IMR-90 (cell line): ENCODE measurements around the gene ESYT3. TPM values are rescaled to one million over a fixed set of nuclear protein-coding genes. Genes with fewer than 3 reads are reported as not detected.

Source experiments
- ATAC-seq: fragments of 200-7000 bp; cut with Tn5 transposase; 2 replicates; pipeline ENCODE4 v1.9.1; 2020; ENCODE audit warnings: low read depth, mild to moderate bottlenecking, moderate library complexity
- BruUV-seq: library from RNA; stranded (reverse); fragments of 400-500 nt; replicated peaks from 2 replicates; lab custom pipeline; 2021; lab: Mats Ljungman, UMichigan
- CTCF ChIA-PET: fragments of 300-600 bp; formaldehyde crosslinking; extraction: SDS; loops from one replicate; lab custom pipeline; 2021; ENCODE audit warnings: antibody characterized with exemption; lab: Yijun Ruan, JAX
- POLR2A ChIA-PET: fragments of 300-600 bp; sonication (Branson Sonifier 250); formaldehyde crosslinking; loops from one replicate; lab custom pipeline; 2022; ENCODE audit warnings: antibody characterized with exemption; ENCODE audit not compliant: unreplicated experiment; lab: Charles Lee
- DNase-seq: peaks from one replicate; pipeline ENCODE4 v3.0.0; 2013
- H2AFZ ChIP-seq: replicated peaks from 2 replicates; pipeline ENCODE3; 2013; ENCODE audit warnings: low read length, mild to moderate bottlenecking; ENCODE audit not compliant: poor library complexity
- H2AK5ac ChIP-seq: 2 replicates; pipeline ENCODE4 v1.6.1; 2013; ENCODE audit warnings: low read depth, low read length, inconsistent platforms
- H2AK9ac ChIP-seq: replicated peaks from 2 replicates; pipeline ENCODE3; 2013; ENCODE audit warnings: mild to moderate bottlenecking, low read depth, low read length, moderate library complexity; ENCODE audit not compliant: poor library complexity
- H2BK120ac ChIP-seq: 2 replicates; pipeline ENCODE4 v1.6.1; 2013; ENCODE audit warnings: low read depth, low read length, inconsistent platforms
- H2BK15ac ChIP-seq: 3 replicates; pipeline ENCODE4 v1.6.1; 2013; ENCODE audit warnings: low read depth, low read length, inconsistent platforms
- H2BK20ac ChIP-seq: 2 replicates; pipeline ENCODE4 v1.6.1; 2013; ENCODE audit warnings: low read depth, mild to moderate bottlenecking, inconsistent platforms, low read length, moderate library complexity
- H2BK5ac ChIP-seq: 2 replicates; pipeline ENCODE4 v1.6.1; 2013; ENCODE audit warnings: mild to moderate bottlenecking, low read depth, low read length, inconsistent platforms; ENCODE audit not compliant: poor library complexity, severe bottlenecking
- H3K14ac ChIP-seq: replicated peaks from 2 replicates; pipeline ENCODE4 v1.6.1; 2013; ENCODE audit warnings: low read depth, low read length, inconsistent platforms
- H3K18ac ChIP-seq: 2 replicates; pipeline ENCODE4 v1.6.1; 2013; ENCODE audit warnings: low read depth, low read length, control low read depth
- H3K23ac ChIP-seq: 2 replicates; pipeline ENCODE4 v1.6.1; 2013; ENCODE audit warnings: low read depth, low read length, inconsistent platforms
- H3K27ac ChIP-seq: 2 replicates; pipeline ENCODE4 v1.5.1; 2013; ENCODE audit warnings: mild to moderate bottlenecking, control low read depth, low read length; ENCODE audit not compliant: insufficient read depth
- H3K27me3 ChIP-seq: 2 replicates; pipeline ENCODE4 v1.6.1; 2013; ENCODE audit warnings: low read length; ENCODE audit not compliant: control insufficient read depth, insufficient read depth
- H3K36me3 ChIP-seq: 2 replicates; pipeline ENCODE4 v1.6.1; 2013; ENCODE audit warnings: low read length, mixed read lengths; ENCODE audit not compliant: control insufficient read depth, insufficient read depth
- H3K4ac ChIP-seq: 2 replicates; pipeline ENCODE4 v1.6.1; 2013; ENCODE audit warnings: low read depth, low read length, inconsistent platforms
- H3K4me1 ChIP-seq: 2 replicates; pipeline ENCODE4 v1.6.1; 2013; ENCODE audit warnings: low read length, mixed read lengths; ENCODE audit not compliant: control insufficient read depth, insufficient read depth
- H3K4me2 ChIP-seq: 2 replicates; pipeline ENCODE4 v1.6.1; 2013; ENCODE audit warnings: low read depth, mild to moderate bottlenecking, control low read depth, low read length, moderate library complexity
- H3K4me3 ChIP-seq: 2 replicates; pipeline ENCODE4 v1.5.1; 2013; ENCODE audit warnings: low read depth, mild to moderate bottlenecking, control low read depth, low read length, moderate library complexity; ENCODE audit not compliant: insufficient read depth
- H3K56ac ChIP-seq: 2 replicates; pipeline ENCODE4 v1.6.1; 2013; ENCODE audit warnings: low read length, inconsistent platforms; ENCODE audit not compliant: insufficient read depth; ENCODE audit errors: extremely low read depth
- H3K79me1 ChIP-seq, 2 experiments: 2 replicates each; pipeline ENCODE4 v1.6.1; 2013; ENCODE audit warnings: low read length in 2 of 2, inconsistent platforms in 1 of 2, low read depth in 1 of 2
- H3K9ac ChIP-seq: 2 replicates; pipeline ENCODE4 v1.6.1; 2013; ENCODE audit warnings: low read depth, low read length, control low read depth
- H3K9me1 ChIP-seq: 2 replicates; pipeline ENCODE4 v1.6.1; 2013; ENCODE audit warnings: low read length, inconsistent platforms; ENCODE audit not compliant: insufficient read depth
- H3K9me3 ChIP-seq: 2 replicates; pipeline ENCODE4 v1.6.1; 2013; ENCODE audit warnings: low read length; ENCODE audit not compliant: control insufficient read depth, insufficient read depth
- H4K20me1 ChIP-seq: 2 replicates; pipeline ENCODE4 v1.6.1; 2013; ENCODE audit warnings: low read length, inconsistent platforms; ENCODE audit not compliant: insufficient read depth
- H4K5ac ChIP-seq: 2 replicates; pipeline ENCODE4 v1.6.1; 2013; ENCODE audit warnings: mild to moderate bottlenecking, low read depth, low read length, control low read depth
- H4K8ac ChIP-seq, 2 experiments: 2 replicates each; pipeline ENCODE4 v1.6.1; 2013; ENCODE audit warnings: low read depth in 2 of 2, low read length in 2 of 2, control low read depth in 1 of 2, inconsistent platforms in 1 of 2
- H4K91ac ChIP-seq: 2 replicates; pipeline ENCODE4 v1.6.1; 2013; ENCODE audit warnings: low read depth, low read length, inconsistent platforms; ENCODE audit not compliant: insufficient read depth
- BHLHE40 ChIP-seq: fragments of 150-350 bp; IDR thresholded peaks from 2 replicates; pipeline ENCODE4 v1.6.1; 2016; ENCODE audit warnings: mild to moderate bottlenecking, low read depth, low read length
- CEBPB ChIP-seq: IDR thresholded peaks from 2 replicates; pipeline ENCODE4 v1.6.1; 2012; ENCODE audit warnings: low read depth, low read length, improper control_type of control experiment
- CHD1 ChIP-seq: IDR thresholded peaks from 2 replicates; pipeline ENCODE4 v1.6.1; 2012; ENCODE audit warnings: low read depth, low read length, improper control_type of control experiment
- CTCF ChIP-seq: conservative IDR thresholded peaks from 2 replicates; pipeline ENCODE4 v1.5.1; 2012; ENCODE audit warnings: mild to moderate bottlenecking, low read depth, low read length, improper control_type of control experiment
- ELK1 ChIP-seq: fragments of 150-350 bp; IDR thresholded peaks from 2 replicates; pipeline ENCODE4 v1.6.1; 2016; ENCODE audit warnings: low read depth, mild to moderate bottlenecking, low read length, moderate library complexity, borderline replicate concordance
- FOS ChIP-seq: fragments of 150-350 bp; IDR thresholded peaks from 2 replicates; pipeline ENCODE4 v1.6.1; 2016; ENCODE audit warnings: low read depth, low read length
- MAFK ChIP-seq: IDR thresholded peaks from 2 replicates; pipeline ENCODE4 v1.6.1; 2012; ENCODE audit warnings: low read depth, low read length, improper control_type of control experiment
- MAZ ChIP-seq: IDR thresholded peaks from 2 replicates; pipeline ENCODE4 v1.6.1; 2012; ENCODE audit warnings: low read depth, mild to moderate bottlenecking, low read length, improper control_type of control experiment, moderate library complexity, borderline replicate concordance
- MXI1 ChIP-seq: IDR thresholded peaks from 2 replicates; pipeline ENCODE4 v1.6.1; 2012; ENCODE audit warnings: low read depth, mild to moderate bottlenecking, low read length, moderate library complexity, borderline replicate concordance
- NFE2L2 ChIP-seq: fragments of 150-350 bp; IDR thresholded peaks from 2 replicates; pipeline ENCODE4 v1.6.1; 2016; ENCODE audit warnings: low read depth, mild to moderate bottlenecking, low read length
- POLR2A ChIP-seq: IDR thresholded peaks from 2 replicates; pipeline ENCODE4 v1.6.1; 2012; ENCODE audit warnings: mild to moderate bottlenecking, low read depth, low read length
- RAD21 ChIP-seq: IDR thresholded peaks from 2 replicates; pipeline ENCODE4 v1.6.1; 2012; ENCODE audit warnings: low read length, improper control_type of control experiment
- RCOR1 ChIP-seq: IDR thresholded peaks from 2 replicates; pipeline ENCODE4 v1.6.1; 2012; ENCODE audit warnings: mild to moderate bottlenecking, low read length, improper control_type of control experiment; ENCODE audit not compliant: insufficient replicate concordance
- RFX5 ChIP-seq: IDR thresholded peaks from 2 replicates; pipeline ENCODE4 v1.8.0; 2012; ENCODE audit warnings: low read depth, mild to moderate bottlenecking, low read length, moderate library complexity
- SMC3 ChIP-seq: fragments of 150-350 bp; IDR thresholded peaks from 2 replicates; pipeline ENCODE4 v1.6.1; 2016; ENCODE audit warnings: low read depth, mild to moderate bottlenecking, antibody characterized with exemption, low read length, moderate library complexity
- USF2 ChIP-seq: fragments of 150-350 bp; IDR thresholded peaks from 2 replicates; pipeline ENCODE4 v1.6.1; 2017; ENCODE audit warnings: mild to moderate bottlenecking, antibody characterized with exemption, low read length, low read depth
- WGBS, 2 experiments: methylation state at CpG; one replicate each; pipeline versions ENCODE4 v1.1.5 to v1.1.7; 2013; ENCODE audit warnings: missing lambda C conversion rate in 2 of 2; ENCODE audit not compliant: insufficient read length in 1 of 2; ENCODE audit errors: extremely low coverage in 2 of 2; 5-methylcytosine and 5-hydroxymethylcytosine counted together
- dilution Hi-C: fragments of 300-500 bp; cut with HindIII; formaldehyde crosslinking; loops from one replicate; pipeline ENCODE4 v1.14.3; 2018; ENCODE audit warnings: low sequenced_read_pairs; ENCODE audit not compliant: unreplicated experiment
- in situ Hi-C: fragments of 300-500 bp; cut with MboI; formaldehyde crosslinking; loops from 3 replicates; pipeline ENCODE4 v1.14.3; 2019; ENCODE audit warnings: low sequenced_read_pairs, inconsistent platforms, mixed read lengths
- intact Hi-C: fragments of 100-400 bp; cut with micrococcal nuclease; formaldehyde crosslinking; loops from 2 replicates; pipeline ENCODE4 v1.10.0; 2022
- polyA plus RNA-seq, 3 experiments: library from polyadenylated mRNA; depleted of rRNA; stranded (reverse); fragments of >200 nt; gene quantifications; 2 replicates each; pipeline ENCODE4 v1.2.3, GENCODE V29; 2012; ENCODE audit warnings: low replicate concordance in 1 of 3
- total RNA-seq: library from RNA; depleted of rRNA; stranded (reverse); fragments of >200 nt; gene quantifications from 2 replicates; pipeline ENCODE4 v1.2.3, GENCODE V29; 2012

ESYT3 gene
- total and polyA plus RNA-seq, 2 of the 4 experiments (the other 2 are of a cell fraction): under 0.01 to 0.02 TPM

GRCh38 chr3:138399766-138400165 is 34.6 kb upstream of the ESYT3 start:
- Histone ChIP-seq H3K56ac (no peak overlapping the region), H3K36me3 (peaks cover 35% of the 10 kb centered on the region), H4K8ac (no peak overlapping the region), H4K91ac (no peak overlapping the region), H3K9me1 (peaks cover 5% of the 10 kb centered on the region), H3K27me3 (no peaks in the 10 kb centered on the region), H2BK15ac (no peak overlapping the region), H3K9me3 (no peaks in the 10 kb centered on the region), H3K14ac (no peak overlapping the region), H3K4me1 (no peaks in the 10 kb centered on the region), H3K9ac (no peak overlapping the region), H3K18ac (no peak overlapping the region), H4K5ac (no peak overlapping the region), H3K23ac (no peak overlapping the region), H2BK20ac (no peak overlapping the region), H2AK5ac (no peak overlapping the region), H3K79me1 (peaks cover 5 to 14% of the 10 kb centered on the region in 2 experiments; a peak in 2 of 4 replicates), H3K4me3 (no peak overlapping the region), H2AK9ac (no peak overlapping the region), H3K27ac (no peak overlapping the region), H3K4ac (no peak overlapping the region), H2BK120ac (no peak overlapping the region), H2BK5ac (no peak overlapping the region), H2AFZ (no peak overlapping the region), H4K20me1 (no peaks in the 10 kb centered on the region; the same call in 1 of the 2 replicates), H3K4me2 (no peak overlapping the region)
- dilution Hi-C loops: no loop called here
- ChIA-PET CTCF (interaction anchor here (1.1 kb wide), 1 partner anchor 13 kb away, joined by 4 read pairs; no protein-coding TSS in a partner anchor), POLR2A (no interaction called here)
- BruUV-seq: no TSS peak
- WGBS, 2 experiments: 97% methylated on average over 4 of the region's 10 CpGs; no CpG with 5 or more reads in 1 of the 2 experiments
- TF ChIP-seq RFX5 (no peak), CEBPB (no peak), RAD21 (no peak), ELK1 (no peak), CHD1 (no peak), NFE2L2 (no peak), MAZ (no peak), BHLHE40 (no peak), USF2 (no peak), MAFK (no peak), FOS (no peak), RCOR1 (no peak), POLR2A (no peak), CTCF (no peak), MXI1 (no peak), SMC3 (no peak)
- in situ Hi-C loops: no loop called here
- DNase-seq (no peak), ATAC-seq (no peak)
- intact Hi-C loops: no loop called here
